Endometrial microvascular endothelial cells (primary cell): ENCODE data around the gene DUSP10. TPM values are rescaled to one million over a fixed set of nuclear protein-coding genes. Genes with fewer than 3 reads are reported as not detected.

Experiments used
- in situ Hi-C: cut with HindIII; loops from 2 replicates; pipeline ENCODE4 v1.10.0; 2017; ENCODE audit warnings: low sequenced_read_pairs, low pct_unique_long_range_greater_than_20kb; ENCODE audit errors: inconsistent ontology term
- total RNA-seq: library from RNA; depleted of rRNA; stranded (reverse); fragments of >200 nt; gene quantifications from one replicate; pipeline ENCODE4 v1.2.3, GENCODE V29; 2015; ENCODE audit errors: inconsistent ontology term

DUSP10 gene
- total RNA-seq, 1 donor from 2014 or later, result 2.9 TPM

- in situ Hi-C loops, result no loop called here
Measured at GRCh38 chr1:221718381-221719277, 23.3 kb downstream of the DUSP10 start.

GRCh38 chr1:221717485-221717853 lies 24.4 kb downstream of the DUSP10 start:
- in situ Hi-C loops, result no loop called here

GRCh38 chr1:221716713-221717484 lies 25.0 kb downstream of the DUSP10 start:
- in situ Hi-C loops, result no loop called here

- in situ Hi-C loops, result no loop called here
Measured at GRCh38 chr1:221715321-221716169, 26.3 kb downstream of the DUSP10 start.

- in situ Hi-C loops, result no loop called here
Measured at GRCh38 chr1:221714227-221715152, 27.4 kb downstream of the DUSP10 start.

GRCh38 chr1:221712776-221713431 lies 29.0 kb downstream of the DUSP10 start:
- in situ Hi-C loops, result no loop called here

GRCh38 chr1:221712198-221712684 lies 29.6 kb downstream of the DUSP10 start:
- in situ Hi-C loops, result no loop called here

- in situ Hi-C loops, result no loop called here
Measured at GRCh38 chr1:221711656-221712055, 30.2 kb downstream of the DUSP10 start.

- in situ Hi-C loops, result no loop called here
Measured at GRCh38 chr1:221711063-221711577, 30.8 kb downstream of the DUSP10 start.

- in situ Hi-C loops, result no loop called here
Measured at GRCh38 chr1:221709854-221710253, 32.0 kb downstream of the DUSP10 start.

GRCh38 chr1:221708987-221709386 lies 32.9 kb downstream of the DUSP10 start:
- in situ Hi-C loops, result no loop called here

GRCh38 chr1:221708076-221708571 lies 33.8 kb downstream of the DUSP10 start:
- in situ Hi-C loops, result no loop called here

GRCh38 chr1:221706876-221707582 lies 34.9 kb downstream of the DUSP10 start:
- in situ Hi-C loops, result no loop called here

GRCh38 chr1:221706191-221706590 lies 35.7 kb downstream of the DUSP10 start:
- in situ Hi-C loops, result no loop called here

- in situ Hi-C loops, result no loop called here
Measured at GRCh38 chr1:221704306-221704705, 37.6 kb downstream of the DUSP10 start.

- in situ Hi-C loops, result no loop called here
Measured at GRCh38 chr1:221701570-221702186, 40.2 kb downstream of the DUSP10 start.
